Astrocyte (in vitro differentiated cells and primary cell): ENCODE results near the gene PAPPA2.

Experiments
- EZH2 ChIP-seq: IDR thresholded peaks from 2 replicates; pipeline ENCODE4 v1.6.1; 2012; ENCODE audit warnings: mild to moderate bottlenecking, low read length, inconsistent platforms; ENCODE audit not compliant: insufficient read depth
- TF ChIP-seq, protein P1 (sequence below): IDR thresholded peaks from 2 replicates; pipeline ENCODE4 v1.5.1; 2011; ENCODE audit warnings: low read depth, mild to moderate bottlenecking, inconsistent platforms, low read length, moderate library complexity; ENCODE audit not compliant: insufficient read depth

DNA sequence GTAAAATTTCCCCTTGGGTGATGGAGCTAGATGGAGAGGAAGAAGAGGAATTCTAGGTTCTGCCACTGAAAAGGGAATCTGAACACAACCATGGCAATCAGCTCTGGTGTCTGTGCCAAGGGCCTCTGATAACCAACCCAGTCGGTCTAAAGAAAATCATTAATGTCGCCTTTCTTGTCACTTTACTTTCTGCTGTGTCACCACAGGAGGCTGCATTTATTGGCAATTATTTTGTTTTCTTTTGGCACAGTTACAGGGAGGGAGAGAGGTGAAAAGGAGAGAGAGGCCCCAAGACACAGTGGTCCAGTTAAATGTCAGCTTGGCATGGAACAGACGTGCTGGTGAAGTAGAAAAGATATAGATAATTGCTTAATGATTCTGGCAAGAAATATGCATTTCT is 414.6 kb downstream of the PAPPA2 start:
- TF ChIP-seq, protein P1, sequence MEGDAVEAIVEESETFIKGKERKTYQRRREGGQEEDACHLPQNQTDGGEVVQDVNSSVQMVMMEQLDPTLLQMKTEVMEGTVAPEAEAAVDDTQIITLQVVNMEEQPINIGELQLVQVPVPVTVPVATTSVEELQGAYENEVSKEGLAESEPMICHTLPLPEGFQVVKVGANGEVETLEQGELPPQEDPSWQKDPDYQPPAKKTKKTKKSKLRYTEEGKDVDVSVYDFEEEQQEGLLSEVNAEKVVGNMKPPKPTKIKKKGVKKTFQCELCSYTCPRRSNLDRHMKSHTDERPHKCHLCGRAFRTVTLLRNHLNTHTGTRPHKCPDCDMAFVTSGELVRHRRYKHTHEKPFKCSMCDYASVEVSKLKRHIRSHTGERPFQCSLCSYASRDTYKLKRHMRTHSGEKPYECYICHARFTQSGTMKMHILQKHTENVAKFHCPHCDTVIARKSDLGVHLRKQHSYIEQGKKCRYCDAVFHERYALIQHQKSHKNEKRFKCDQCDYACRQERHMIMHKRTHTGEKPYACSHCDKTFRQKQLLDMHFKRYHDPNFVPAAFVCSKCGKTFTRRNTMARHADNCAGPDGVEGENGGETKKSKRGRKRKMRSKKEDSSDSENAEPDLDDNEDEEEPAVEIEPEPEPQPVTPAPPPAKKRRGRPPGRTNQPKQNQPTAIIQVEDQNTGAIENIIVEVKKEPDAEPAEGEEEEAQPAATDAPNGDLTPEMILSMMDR: no peak
- no peak for TF ChIP-seq EZH2
